Activated CD8-positive, alpha-beta memory T cell treated with anti-CD3 and anti-CD28 coated beads, Interleukin-2, amount 50 U/mL, for 1 hour (primary cell): Measurements from ENCODE around the gene DDR2.
"Not testable (repeated sequence)": the region's sequence is repeated elsewhere in the genome, so short reads cannot be mapped to it uniquely, and the experiment has no call there.

Source experiments
- DNase-seq: peaks from one replicate; pipeline ENCODE4 v3.0.0-alpha.2; 2020; ENCODE audit errors: extremely low read depth

The DDR2 gene

GRCh38 chr1:162632217-162632666 is at the start of gene DDR2:
DDR2 (plus strand) TSS chr1:162632464; CDS start chr1:162719064, 86,600 bp downstream.
- no peak for DNase-seq

- DNase-seq: not testable (repeated sequence)
These were observed 49.4 kb upstream of the DDR2 start for GRCh38 chr1:162582901-162583300.

GRCh38 chr1:162585101-162585500 is 47.2 kb upstream of the DDR2 start:
- DNase-seq: not testable (repeated sequence)

- no peak for DNase-seq
These were observed 44.9 kb upstream of the DDR2 start for GRCh38 chr1:162587347-162587746.

- DNase-seq: no peak
These were observed 44.5 kb upstream of the DDR2 start for GRCh38 chr1:162587761-162588260.

- no peak for DNase-seq
These were observed 42.2 kb upstream of the DDR2 start for GRCh38 chr1:162590101-162590500.

- no peak for DNase-seq
These were observed 41.6 kb upstream of the DDR2 start for GRCh38 chr1:162590686-162591085.

GRCh38 chr1:162596514-162597170 is 35.6 kb upstream of the DDR2 start:
- DNase-seq: no peak

- no peak for DNase-seq
These were observed 32.8 kb upstream of the DDR2 start for GRCh38 chr1:162599451-162599850.

GRCh38 chr1:162603117-162603516 is 29.1 kb upstream of the DDR2 start:
- DNase-seq: not testable (repeated sequence)

GRCh38 chr1:162605225-162605927 is 26.9 kb upstream of the DDR2 start:
- DNase-seq: no peak

- no peak for DNase-seq
These were observed 23.0 kb upstream of the DDR2 start for GRCh38 chr1:162609306-162609705.

GRCh38 chr1:162612606-162613400 is 19.5 kb upstream of the DDR2 start:
- DNase-seq: no peak

- DNase-seq: no peak
These were observed 15.4 kb upstream of the DDR2 start for GRCh38 chr1:162616848-162617247.

GRCh38 chr1:162617513-162617912 is 14.8 kb upstream of the DDR2 start:
- DNase-seq: no peak

- DNase-seq: no peak
These were observed 13.2 kb upstream of the DDR2 start for GRCh38 chr1:162619076-162619475.

- DNase-seq: no peak
These were observed 11.0 kb upstream of the DDR2 start for GRCh38 chr1:162621256-162621655.

GRCh38 chr1:162625679-162626078 is 6.6 kb upstream of the DDR2 start:
- no peak for DNase-seq

GRCh38 chr1:162626094-162626493 is 6.2 kb upstream of the DDR2 start:
- no peak for DNase-seq

GRCh38 chr1:162626761-162627160 is 5.5 kb upstream of the DDR2 start:
- DNase-seq: no peak

- no peak for DNase-seq
These were observed 4.5 kb upstream of the DDR2 start for GRCh38 chr1:162627662-162628296.

- no peak for DNase-seq
These were observed 3.1 kb upstream of the DDR2 start for GRCh38 chr1:162629077-162629627.
